HG02943 (cell line): ENCODE data around the gene TLR8.
"Not testable (repeated sequence)": the region's sequence is repeated elsewhere in the genome, so short reads cannot be mapped to it uniquely, and the experiment has no call there.

Experiments used
- ATAC-seq: cut with Tn5 transposase; IDR thresholded peaks from one replicate; pipeline ENCODE4 v1.9.1; 2021; ENCODE audit warnings: mild to moderate bottlenecking, low read depth, moderate library complexity; ENCODE audit not compliant: unreplicated experiment

Gene TLR8

DNA sequence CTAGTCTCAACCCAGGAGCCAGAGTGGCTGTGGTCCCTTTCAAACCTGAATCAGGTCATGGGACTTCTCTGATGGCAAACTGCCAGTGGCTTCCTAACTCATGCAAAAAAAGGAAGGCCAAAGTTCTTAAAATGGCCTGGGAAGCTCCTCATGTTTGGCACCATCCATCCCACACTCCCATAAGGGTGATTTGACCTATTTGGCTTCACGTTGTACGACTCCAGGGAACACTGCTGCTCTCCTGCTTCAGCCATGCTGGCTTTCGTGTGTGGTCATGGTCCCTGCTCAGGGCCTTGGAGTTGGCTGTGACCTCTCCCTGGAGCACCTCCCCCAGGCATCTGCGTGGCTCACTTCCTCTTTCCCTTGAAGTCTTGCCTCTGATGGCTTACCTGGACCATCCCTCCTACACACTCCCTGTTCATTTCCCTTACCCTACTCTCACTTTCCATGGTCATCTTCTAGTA is 55.7 kb downstream of the TLR8 start:
- no peak for ATAC-seq

DNA sequence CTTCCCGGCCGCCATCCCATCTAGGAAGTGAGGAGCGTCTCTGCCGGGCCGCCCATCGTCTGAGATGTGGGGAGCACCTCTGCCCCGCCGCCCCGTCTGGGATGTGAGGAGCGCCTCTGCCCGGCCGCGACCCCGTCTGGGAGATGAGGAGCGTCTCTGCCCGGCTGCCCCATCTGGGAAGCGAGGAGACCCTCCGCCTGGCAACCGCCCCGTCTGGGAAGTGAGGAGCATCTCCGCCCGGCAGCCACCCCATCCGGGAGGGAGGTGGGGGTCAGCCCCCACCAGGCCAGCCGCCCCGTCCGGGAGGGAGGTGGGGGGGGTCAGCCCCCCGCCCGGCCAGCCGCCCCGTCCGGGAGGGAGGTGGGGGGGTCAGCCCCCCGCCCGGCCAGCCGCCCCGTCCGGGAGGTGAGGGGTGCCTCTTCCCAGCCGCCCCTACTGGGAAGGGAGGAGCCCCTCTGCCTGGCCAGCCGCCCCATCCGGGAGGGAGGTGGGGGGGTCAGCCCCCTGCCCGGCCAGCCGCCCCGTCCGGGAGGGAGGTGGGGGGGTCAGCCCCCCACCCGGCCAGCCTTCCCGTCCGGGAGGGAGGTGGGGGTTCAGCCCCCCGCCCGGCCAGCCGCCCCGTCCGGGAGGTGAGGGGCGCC is 56.9 kb downstream of the TLR8 start:
- ATAC-seq = not testable (repeated sequence)

DNA sequence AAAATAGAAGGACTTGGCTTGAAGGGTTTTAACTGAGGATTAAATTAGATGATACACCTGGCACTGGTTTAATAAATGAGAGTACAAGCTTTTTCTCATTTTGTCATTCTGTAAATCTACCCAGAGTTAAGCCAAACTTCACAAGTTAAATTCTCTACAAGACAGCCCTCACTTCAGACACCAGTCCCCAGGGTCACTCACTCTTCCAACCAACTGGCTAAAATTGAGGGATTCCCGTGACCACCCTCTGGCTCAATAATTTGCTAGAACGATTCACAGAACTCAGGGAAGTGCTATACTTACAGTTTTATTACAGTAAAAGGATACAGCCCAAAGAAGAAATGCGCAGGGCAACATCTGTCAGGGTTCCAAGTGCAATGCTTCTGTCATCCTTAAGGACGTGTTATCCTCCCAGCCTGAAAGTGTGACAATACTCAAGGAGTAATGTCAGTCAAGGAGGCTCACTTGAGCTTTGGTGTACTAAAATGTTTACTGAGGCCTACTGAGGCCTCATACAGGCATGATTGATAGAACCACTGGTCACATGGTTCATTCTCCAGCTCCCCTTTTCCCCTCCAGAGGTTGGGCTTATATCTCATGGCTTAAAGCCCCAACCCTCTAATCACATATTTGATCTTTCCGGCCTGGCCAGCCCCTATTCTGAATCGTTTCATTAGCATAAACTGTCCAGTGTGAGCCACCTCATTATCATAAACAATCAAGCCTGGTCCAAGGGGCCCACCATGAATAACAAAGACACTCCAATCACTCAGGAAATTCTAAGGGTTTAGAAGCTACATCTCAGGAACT is 58.9 kb downstream of the TLR8 start:
- no peak for ATAC-seq

DNA sequence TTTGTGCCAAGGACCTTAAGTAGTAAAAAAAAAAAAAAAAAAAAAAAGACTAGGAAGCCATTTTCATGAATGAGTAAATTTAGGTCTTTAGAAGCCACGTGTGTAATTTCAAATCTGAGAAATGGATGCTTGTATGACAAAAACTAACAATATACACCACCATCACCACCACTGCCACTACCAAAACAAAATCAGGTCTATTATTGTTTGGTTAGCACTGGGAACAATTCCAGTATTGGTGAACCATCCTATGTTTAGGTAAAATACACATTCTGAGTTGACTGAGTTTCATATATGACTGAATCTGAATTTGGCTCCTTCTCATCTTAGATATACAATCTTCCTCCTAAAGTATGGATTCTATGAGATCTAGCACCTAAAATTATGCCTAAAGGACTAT is 59.7 kb downstream of the TLR8 start:
- ATAC-seq = no peak

DNA sequence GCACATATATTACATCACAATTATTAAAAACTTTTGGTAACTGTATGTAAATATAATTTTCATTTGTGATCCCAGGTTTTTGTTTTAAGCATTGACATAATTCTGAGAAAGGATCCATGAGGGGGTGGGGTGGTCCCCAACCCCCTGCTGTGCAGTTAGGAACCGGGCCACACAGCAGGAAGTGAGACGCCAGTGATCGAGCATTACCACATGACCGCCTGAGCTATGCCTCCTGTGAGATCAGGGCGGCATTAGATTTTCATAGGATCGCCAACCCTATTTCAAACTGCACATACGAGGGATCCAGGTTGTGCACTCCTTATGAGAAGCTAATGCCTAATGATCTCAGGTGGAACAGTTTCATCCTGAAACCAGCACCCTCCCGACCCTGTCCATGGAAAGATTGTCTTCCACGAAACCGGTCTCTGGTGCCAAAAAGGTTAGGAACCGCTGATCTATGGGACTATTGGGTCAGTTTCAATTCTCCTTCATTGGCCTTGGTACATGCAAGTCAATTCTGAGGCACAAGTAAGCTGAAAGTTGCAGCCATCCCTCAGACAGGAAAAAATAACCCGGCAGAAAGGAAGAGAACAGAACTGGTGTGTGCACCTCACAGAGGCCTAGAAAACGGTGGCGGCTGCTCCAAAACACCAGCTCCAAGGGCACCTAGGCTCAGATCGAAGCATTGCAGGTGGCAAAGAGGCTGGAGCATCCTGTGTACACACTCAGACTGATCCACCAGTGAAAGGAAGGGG is 61.5 kb downstream of the TLR8 start:
- ATAC-seq = no peak

DNA sequence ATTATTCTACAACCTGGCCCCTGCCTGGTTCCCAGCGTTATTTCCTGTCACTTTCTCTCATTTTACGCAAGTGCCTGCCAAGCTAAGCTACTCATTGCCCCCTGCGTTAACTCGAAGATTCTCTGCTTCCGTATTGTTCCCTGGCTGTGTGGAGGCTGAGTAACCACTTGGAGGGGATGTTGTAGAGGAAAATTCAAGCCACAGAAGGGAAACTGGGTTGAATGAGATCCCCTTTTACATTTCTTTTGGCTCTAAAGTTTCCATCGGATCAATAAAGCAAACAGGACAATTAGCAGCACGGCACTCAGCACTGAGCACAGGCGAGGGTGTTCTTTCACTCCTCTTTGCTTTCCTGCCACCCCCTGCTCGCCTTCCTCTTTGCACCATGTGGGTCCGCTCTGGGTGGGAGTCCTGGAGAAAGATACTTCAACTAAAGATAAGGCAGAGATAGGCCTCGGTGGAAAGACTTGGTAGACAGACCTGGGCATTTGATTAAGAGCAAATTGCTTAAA is 64.3 kb downstream of the TLR8 start:
- no peak for ATAC-seq

DNA sequence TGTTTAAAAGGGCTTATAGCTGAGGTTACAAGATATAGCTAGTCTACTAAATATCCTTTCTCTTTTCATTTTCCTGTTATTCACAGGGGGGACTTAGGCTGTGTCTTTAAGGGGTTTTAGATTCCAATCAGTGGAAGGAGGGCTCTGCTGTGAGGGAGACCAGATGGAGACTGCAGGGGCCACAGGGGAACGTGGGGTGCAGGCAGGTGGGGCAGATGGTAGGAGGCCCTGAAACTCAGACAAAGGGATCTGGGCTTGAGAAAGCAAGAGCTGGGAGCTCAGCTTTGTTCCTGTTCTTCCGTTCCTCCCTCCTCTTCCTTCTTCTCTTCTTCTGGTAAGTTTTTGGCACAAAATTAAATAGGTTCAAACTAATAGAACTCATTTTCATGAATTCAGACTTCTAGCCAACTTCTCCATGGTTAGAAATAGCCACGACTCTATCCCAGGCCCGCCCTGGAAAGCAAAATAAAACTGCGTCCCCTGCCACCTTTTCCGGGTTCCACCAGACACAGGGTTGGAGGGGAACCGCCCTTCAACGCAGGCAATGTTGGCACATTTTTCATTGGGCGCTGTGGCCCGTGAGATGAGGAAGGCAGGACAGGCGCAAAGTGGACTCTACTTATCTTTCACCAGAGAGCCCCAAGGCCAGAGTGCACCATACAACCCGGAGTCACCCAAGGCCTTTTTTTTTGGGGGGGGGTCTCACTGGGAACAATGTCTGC is 65.0 kb downstream of the TLR8 start:
- no peak for ATAC-seq

DNA sequence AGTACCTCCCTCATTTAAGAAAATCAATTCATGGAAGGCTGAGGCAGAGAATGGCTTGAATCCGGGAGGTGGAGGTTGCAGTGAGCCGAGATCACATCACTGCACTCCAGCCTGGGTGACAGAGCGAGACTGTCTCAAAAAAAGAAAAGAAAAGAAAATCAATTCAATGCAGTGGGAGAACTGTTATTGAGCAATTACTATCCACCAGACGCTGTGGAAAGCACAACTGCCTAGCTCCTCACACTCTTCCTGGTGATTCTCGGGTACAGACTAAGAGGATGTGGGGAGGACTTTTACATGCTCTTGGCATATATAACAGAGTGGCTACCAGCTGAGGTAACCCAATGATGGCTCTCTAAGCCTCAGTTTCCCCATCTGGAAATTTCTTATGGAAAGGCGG is 65.8 kb downstream of the TLR8 start:
- no peak for ATAC-seq
